Activated naive CD4-positive, alpha-beta T cell (primary cell): ENCODE results near the gene AMN1.
A peak's percentile ranks its signal among the peaks of the same experiment; 100 is the strongest.
"Not testable (repeated sequence)": the region's sequence is repeated elsewhere in the genome, so short reads cannot be mapped to it uniquely, and the experiment has no call there.

ENCODE experiments used
- DNase-seq, 4 experiments: peaks; one replicate each; lab custom pipeline; 2025; lab: John Stamatoyannopoulos, UW

AMN1 gene

DNA sequence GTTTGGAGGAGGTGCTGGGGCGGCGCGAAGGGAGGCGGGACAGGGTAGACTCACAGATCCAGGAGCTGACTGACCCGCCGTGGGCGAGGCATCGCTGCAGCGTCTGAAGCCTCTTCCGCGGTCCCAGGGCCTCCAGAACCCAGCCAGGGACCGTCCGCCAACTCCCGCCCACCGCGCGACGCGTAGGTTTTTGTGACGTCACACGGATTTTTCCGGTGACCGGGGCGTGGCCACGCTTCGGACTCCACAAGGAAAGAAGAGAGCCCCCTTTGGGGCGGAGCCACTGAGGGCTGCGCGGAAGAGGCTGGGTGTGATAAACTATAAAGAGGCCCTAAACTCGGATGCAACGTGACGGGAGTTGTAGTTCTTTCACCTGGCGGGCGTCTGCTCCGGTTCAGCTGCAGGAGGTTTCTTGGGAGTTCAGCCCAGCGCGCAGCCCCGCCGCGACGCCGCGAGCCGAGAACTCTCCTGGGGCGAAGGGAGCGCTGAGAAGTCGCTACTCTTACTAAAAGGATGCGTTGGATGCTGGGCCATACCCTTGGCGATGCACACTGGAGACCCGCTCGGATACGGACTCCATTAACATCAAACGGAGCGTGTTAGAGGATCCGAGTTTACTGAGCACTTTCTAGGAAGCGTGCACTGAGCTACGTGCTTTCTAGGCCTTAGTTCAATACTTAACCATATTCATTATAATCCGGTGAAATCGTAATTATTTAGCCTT lies at the start of gene AMN1:
AMN1 (minus strand) TSS at position 105 of the 724 bp plus-strand sequence; CDS start at position 92, 13 bp downstream.
- DNase-seq = peak; percentile 86 to 96 (median 92)

- DNase-seq = no peak
Observed at GRCh38 chr12:31773867-31774266, 45.0 kb upstream of the AMN1 start.

DNA sequence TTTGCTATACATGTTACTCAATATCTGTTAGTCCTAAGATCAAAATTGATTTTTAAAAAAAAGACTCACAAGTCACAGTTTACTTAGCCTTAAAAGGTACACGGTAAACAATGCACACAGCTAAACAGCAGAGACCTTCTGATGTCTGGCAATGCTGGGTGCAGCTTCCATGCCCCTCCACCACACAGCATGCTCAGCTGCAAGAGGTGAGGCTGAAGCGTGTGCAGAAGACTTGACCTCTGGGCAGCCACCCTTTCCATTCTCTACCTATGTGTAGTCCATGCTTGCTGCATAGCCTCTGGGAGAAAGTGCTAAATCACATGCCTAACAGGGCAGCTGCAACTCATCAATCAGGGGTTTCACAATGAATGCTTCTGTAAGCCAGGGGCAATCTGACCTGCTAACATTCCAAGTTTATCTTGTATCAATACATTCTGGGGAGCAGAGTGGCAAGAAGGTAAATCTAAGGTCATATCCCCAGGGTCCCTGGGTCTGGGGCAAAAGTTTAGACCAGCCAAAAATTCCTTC lies 44.5 kb upstream of the AMN1 start:
- no peak for DNase-seq

- no peak for DNase-seq
Observed at GRCh38 chr12:31772685-31773222, 43.9 kb upstream of the AMN1 start.

GRCh38 chr12:31772186-31772585 lies 43.4 kb upstream of the AMN1 start:
- no peak for DNase-seq

GRCh38 chr12:31768046-31768445 lies 39.2 kb upstream of the AMN1 start:
- DNase-seq = no peak

DNA sequence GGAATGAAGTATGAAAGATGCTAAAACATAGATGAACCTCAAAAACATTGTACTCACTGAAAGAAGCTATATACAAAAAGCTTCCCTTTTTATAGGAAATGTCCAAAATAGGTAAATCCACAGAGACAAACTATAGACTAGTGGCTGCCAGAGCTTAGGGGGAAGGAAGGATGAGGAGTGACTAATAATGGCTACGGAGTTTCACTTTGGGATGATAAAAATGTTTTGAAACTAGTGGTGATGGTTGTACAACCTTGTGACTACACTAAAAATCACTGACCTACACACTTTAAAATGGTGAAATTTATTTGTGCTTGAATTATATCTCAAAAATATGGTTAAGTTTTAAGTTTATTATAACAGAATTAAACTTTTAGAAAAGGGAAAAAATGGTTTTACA lies 37.1 kb upstream of the AMN1 start:
- no peak for DNase-seq

GRCh38 chr12:31759632-31760459 lies 31.0 kb upstream of the AMN1 start:
- DNase-seq = no peak

DNA sequence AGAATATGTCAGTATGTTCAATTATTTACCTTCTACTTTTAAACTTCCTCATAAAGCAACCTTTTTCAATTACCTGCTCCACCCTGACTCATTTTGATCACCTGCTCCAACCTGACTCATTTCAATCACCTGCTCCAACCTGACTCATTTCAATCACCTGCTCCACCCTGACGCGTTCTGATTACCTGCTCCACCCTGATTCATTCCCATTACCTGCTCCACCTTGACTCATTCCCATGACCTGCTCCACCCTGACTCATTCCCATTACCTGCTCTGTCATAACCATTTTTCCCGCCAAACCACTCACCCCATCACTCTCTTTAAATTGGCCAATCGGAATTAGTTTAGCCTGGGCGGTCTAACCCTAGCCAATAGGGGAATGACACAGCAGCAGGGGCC lies 29.5 kb upstream of the AMN1 start:
- not testable (repeated sequence) for DNase-seq

DNA sequence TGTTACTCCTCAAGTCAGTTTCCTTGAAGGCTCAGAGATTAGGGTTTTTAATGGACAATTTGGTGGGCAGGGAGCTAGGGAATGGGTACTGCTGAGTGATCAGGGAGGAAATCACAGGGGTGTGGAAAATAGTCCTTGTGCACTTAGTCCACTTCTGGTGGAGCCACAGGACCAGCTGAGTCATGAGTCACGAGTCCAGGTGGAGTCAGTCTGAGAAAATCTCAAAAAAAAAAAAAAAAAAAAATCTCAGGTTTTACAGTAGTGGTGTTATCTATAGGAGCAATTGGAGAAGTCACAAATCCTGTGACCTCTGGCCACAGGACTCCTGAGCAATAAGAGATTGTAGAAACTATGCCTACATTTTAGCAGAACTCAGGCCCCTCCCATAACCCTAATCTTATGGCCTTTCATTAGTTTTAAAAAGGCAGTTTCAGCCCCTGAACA lies 28.2 kb upstream of the AMN1 start:
- DNase-seq = no peak

DNA sequence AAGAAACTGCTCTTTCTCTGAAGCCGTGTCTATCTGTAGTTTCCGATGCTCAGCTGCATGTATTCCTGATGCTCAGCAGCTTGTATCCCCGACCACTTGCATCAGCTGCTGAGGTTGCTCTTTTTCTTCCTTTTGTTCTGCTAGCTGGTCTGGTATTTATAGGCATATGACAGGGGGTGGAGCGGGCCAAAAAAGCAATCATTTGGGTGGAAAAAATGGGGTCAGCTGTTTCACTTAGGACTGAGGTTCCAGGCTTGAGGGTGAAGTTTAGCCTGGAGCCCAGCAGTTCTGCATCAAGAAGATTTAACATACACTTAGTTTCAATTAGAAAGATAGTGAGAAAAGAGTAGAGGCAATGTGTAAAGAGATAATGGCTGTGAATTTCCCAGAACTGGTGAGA lies 23.6 kb upstream of the AMN1 start:
- no peak for DNase-seq

DNA sequence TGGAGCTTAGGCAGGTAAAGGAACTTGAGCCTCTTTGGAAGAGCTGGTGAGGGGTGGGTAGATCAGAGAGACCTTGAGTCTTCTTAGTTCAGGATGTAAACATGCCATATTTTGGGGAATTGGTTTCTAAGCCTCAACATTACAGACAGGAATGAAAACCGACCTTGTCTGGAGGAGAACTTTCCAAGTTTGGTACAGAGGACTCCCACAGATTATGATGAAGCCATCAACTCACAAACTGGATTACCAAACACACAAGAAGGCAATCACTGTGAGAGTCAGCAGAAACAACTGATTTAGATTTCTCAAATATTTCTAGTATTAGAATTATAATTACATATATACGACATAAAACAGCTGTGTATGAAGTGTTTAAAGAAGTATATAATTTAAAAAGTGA lies 22.3 kb upstream of the AMN1 start:
- DNase-seq = no peak

DNA sequence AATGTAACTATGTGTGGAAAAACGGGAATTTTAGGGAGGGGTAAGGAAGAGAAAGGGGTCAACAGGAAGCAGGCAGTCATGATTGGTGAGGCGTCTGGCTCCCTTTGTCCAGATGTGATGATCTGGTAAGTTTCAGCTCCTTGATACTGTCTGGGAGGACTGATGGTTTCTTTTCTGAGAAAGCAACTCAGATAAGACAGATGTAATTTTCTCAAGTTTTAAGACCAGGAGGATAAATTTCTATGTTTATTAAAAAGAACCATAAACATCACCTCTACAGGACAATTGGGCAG lies 21.9 kb upstream of the AMN1 start:
- DNase-seq = no peak

DNA sequence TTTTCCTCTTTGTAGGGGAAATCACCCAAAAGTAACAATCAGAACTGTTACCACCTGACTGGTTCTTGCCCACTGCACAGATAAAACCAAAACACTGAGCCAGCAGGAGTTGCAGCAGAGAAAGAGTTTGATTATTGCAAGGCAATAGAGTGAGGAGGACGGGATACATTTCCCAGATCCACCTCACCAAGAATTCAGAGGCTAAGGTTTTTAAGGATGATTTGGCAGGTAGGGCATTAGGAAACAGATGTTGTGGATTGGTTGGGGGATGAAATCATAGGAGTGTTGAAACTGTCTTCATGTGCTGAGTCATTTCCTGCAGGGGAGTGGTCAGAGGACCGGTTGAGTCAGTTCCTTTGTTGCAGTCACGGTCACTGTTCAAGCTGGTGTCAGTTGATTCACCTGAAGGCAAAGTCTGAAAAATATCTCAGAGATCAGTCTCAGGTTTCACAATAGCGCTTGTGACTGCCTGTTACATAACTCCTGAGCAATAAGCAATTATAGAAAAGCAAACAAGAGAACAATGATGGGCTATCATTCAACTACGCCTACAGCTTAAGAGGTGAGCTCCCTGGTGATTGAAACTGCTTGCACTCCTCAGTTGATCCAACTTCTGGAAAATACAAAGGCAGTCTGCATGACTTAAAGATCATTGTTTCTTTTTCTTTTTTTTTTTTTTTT lies 20.3 kb upstream of the AMN1 start:
- peak in 1 of 4 experiments; percentile 11 for DNase-seq

- DNase-seq = no peak
Observed at GRCh38 chr12:31745242-31745641, 16.4 kb upstream of the AMN1 start.

DNA sequence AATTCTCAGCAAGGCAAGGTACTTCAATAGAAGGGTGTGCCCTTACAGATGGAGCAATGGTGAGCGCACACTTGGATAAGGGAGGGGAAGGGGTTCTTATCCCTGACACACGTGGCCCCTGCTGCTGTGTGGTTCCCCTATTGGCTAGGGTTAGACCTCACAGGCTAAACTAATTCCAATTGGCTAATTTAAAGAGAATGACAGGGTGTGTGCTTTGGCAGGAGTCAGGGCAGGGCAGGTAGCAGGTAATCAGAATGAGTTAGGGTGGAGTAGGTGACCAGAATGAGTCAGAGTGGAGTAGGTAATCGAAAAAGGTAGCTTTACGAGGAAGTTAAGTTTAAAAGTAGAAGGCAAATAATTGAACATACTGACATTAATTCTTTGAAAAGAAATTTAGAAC lies 15.5 kb upstream of the AMN1 start:
- not testable (repeated sequence) for DNase-seq

DNA sequence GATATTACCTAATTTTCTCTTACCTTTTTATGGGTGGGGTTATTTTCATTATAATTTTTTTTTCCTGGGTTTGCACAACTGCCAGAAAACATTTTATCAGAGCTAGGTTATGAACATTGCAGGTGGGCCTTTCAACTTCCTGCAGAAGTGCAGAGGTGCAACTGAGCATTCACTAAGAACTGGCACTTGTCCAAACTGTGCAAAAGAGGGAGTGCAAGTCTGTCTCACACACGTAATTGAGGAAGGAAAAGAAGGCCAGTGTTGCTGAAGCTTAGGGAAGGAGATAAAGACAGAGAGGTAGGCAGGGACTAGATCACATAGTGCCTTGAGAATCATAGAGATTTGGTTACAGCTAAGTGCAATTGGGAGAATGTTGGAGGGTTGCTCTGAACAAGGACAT lies 14.1 kb upstream of the AMN1 start:
- DNase-seq = no peak

- DNase-seq = no peak
Observed at GRCh38 chr12:31740628-31741027, 11.8 kb upstream of the AMN1 start.

DNA sequence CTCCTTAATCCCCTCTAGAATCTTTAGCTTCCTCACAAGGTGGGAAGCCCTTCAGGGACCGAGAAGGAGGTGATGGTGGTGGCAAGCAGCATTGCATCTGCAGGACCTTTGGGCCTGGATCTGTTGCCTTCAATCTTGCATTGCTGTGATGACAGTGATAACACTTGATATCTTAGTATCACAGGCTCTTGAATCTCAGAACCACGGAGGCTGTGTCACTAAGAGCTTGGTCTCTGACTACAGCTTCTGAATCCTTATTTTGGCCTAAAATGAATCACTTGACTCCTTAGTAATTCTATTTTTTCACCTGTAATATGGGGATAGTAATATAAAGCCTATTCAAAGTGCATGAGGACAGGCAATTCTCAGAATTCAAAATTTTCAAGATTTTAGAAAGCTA lies 8.9 kb upstream of the AMN1 start:
- DNase-seq = no peak

DNA sequence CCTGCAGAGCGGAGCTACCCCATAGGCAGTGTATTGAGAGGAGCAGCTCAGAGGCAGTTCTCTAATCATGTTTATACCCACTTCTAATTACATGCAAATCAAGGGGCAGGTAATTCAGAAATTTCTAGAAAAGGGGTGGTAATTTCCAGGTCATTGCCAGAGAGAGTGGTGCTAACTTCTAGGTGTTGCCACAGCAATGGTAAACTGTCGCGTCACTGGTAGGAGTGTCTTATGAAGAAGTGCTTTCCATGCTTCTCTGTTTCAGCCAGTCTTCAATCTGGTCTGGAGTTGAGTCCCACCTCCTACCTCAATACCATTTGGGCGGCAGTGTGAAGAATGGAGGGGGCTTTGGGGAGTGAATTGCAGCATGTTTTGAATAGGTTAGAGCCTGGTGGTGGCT lies 8.5 kb upstream of the AMN1 start:
- DNase-seq = no peak

DNA sequence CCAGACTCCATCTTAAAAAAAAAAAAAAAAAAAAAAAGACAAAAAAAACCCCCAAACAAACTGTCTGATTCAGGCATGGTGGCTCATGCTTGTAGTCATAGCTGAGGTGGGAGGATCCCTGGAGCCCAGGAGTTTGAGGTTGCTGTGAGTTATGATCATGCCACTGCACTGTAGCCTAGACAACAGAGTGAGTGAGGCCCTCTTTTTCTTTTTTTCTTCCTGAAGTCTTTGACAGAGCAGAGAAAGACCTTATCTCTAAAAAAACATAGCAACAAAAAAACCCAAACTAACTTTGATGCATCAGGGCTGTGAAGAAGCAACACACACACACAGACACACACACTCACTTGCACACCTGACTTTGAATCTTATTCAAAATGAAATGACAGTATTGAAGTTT lies 7.7 kb upstream of the AMN1 start:
- DNase-seq = peak in 3 of 4 experiments; percentile 18 to 43 (median 23)
